HG02623 (cell line): ENCODE results near the gene HOXA3.

Experiments
- ATAC-seq: cut with Tn5 transposase; IDR thresholded peaks from one replicate; pipeline ENCODE4 v1.9.1; 2021; ENCODE audit warnings: moderate library complexity; ENCODE audit not compliant: unreplicated experiment

Gene HOXA3

GRCh38 chr7:27151931-27152815 lies at the start of gene HOXA3:
HOXA3 (minus strand) TSS chr7:27152583; CDS start chr7:27110640, 41,943 bp downstream.
- ATAC-seq = no peak

- no peak for ATAC-seq
Observed at GRCh38 chr7:27201580-27202017, 49.2 kb upstream of the HOXA3 start.

- ATAC-seq = no peak
Observed at GRCh38 chr7:27200761-27201579, 48.6 kb upstream of the HOXA3 start.

GRCh38 chr7:27199849-27200760 lies 47.7 kb upstream of the HOXA3 start, which contains the start of gene HOXA13:
HOXA13 (minus strand) TSS chr7:27200091; CDS start chr7:27200077, 14 bp downstream.
- ATAC-seq = no peak

GRCh38 chr7:27198871-27199801 lies 46.8 kb upstream of the HOXA3 start:
- ATAC-seq = no peak

GRCh38 chr7:27198138-27198841 lies 45.9 kb upstream of the HOXA3 start:
- no peak for ATAC-seq

GRCh38 chr7:27197137-27198042 lies 45.0 kb upstream of the HOXA3 start:
- no peak for ATAC-seq

GRCh38 chr7:27196287-27196767 lies 43.9 kb upstream of the HOXA3 start:
- ATAC-seq = no peak

GRCh38 chr7:27194686-27195379 lies 42.5 kb upstream of the HOXA3 start:
- no peak for ATAC-seq

GRCh38 chr7:27194002-27194352 lies 41.6 kb upstream of the HOXA3 start:
- no peak for ATAC-seq

GRCh38 chr7:27193335-27194001 lies 41.1 kb upstream of the HOXA3 start:
- ATAC-seq = no peak

- ATAC-seq = no peak
Observed at GRCh38 chr7:27192546-27193334, 40.4 kb upstream of the HOXA3 start.

GRCh38 chr7:27191833-27192545 lies 39.6 kb upstream of the HOXA3 start:
- ATAC-seq = no peak

GRCh38 chr7:27191161-27191731 lies 38.9 kb upstream of the HOXA3 start:
- no peak for ATAC-seq
